ENCODE measurements around the gene LPAR6.

Gene LPAR6

DNA sequence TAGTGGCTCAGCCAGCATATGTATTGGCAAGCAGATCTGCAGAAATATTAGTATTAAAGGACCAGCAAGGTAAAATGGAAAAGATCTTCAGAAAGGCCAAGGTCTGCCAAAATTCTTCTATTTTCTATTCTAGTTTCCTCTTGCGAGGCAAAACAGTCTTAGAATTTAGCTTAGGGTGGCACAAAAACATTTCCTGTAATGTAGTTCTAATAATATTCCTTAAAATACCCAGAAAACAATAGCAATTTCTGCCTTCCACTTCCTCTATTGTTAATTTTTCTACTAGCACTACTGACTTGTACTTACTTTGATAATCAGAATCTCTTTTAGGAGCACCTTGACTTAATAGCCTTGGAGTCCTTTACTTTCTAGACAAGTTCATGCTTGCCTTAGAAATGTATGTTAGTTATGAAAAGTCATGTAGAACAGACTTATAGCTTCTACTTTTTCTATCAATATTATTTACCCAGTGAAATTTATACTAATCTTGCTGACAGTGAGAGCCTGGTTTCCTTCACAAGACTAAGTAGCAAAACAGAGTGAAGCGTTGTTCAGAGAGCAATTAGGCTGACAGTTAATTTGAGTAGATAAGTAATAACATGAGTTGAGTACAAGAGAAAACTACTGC is 23.9 kb upstream of the LPAR6 start:
- no peak overlapping the region for H3K4me3 ChIP-seq (ENCODE audit: low read depth in 1 of 2, low read length in 2 of 2)
- DNase-seq: no peak
- no peaks in the 10 kb centered on the region for H3K27me3 ChIP-seq (ENCODE audit: insufficient read depth, low read length, poor library complexity)
- no peak overlapping the region for H3K9ac ChIP-seq (ENCODE audit: low read depth, low read length)
- H2AFZ ChIP-seq (ENCODE audit: low read depth, low read length): no peak overlapping the region
- H3K36me3 ChIP-seq (ENCODE audit: insufficient read depth, low read length): peaks cover 3% of the 10 kb centered on the region; the same call in 1 of the 2 replicates
- peaks cover 18% of the 10 kb centered on the region for H3K79me2 ChIP-seq (ENCODE audit: insufficient read depth, low read length)
- H4K20me1 ChIP-seq (ENCODE audit: insufficient read depth, low read length): no peaks in the 10 kb centered on the region
- no peak for TF ChIP-seq CTCF (IDR thresholded peaks at IDR 0.05; ENCODE audit: borderline replicate concordance, extremely low read depth, low read length, poor library complexity, severe bottlenecking)
- no peak for TF ChIP-seq EZH2 (IDR thresholded peaks at IDR 0.05; ENCODE audit: borderline replicate concordance, low read depth, low read length, severe bottlenecking)
- H3K4me1 ChIP-seq (ENCODE audit: insufficient read depth, low read length): 0 out of 2 replicates have a peak, but pooled peaks cover under 1% of the 10 kb centered on the region
- H3K9me3 ChIP-seq (ENCODE audit: insufficient read depth, low read length, severe bottlenecking): no peaks in the 10 kb centered on the region
- no peak overlapping the region for H3K4me2 ChIP-seq (ENCODE audit: insufficient read depth, low read length)
- no peak overlapping the region for H3K27ac ChIP-seq (ENCODE audit: low read length)
- no peak for ATAC-seq (ENCODE audit: insufficient read depth, low read depth)

GRCh38 chr13:48434200-48434599 is 21.3 kb upstream of the LPAR6 start:
- ATAC-seq (ENCODE audit: insufficient read depth, low read depth): no peak
- Histone ChIP-seq H2AFZ (ENCODE audit: low read depth, low read length) (no peak overlapping the region), H3K27ac (ENCODE audit: low read length) (no peak overlapping the region), H3K9me3 (ENCODE audit: insufficient read depth, low read length, severe bottlenecking) (no peaks in the 10 kb centered on the region), H4K20me1 (ENCODE audit: insufficient read depth, low read length) (no peaks in the 10 kb centered on the region), H3K4me2 (ENCODE audit: insufficient read depth, low read length) (no peak overlapping the region), H3K27me3 (ENCODE audit: insufficient read depth, low read length, poor library complexity) (no peaks in the 10 kb centered on the region), H3K36me3 (ENCODE audit: insufficient read depth, low read length) (peaks cover 3% of the 10 kb centered on the region; the same call in 1 of the 2 replicates), H3K9ac (ENCODE audit: low read depth, low read length) (no peak overlapping the region), H3K4me1 (ENCODE audit: insufficient read depth, low read length) (peaks cover 7% of the 10 kb centered on the region), H3K79me2 (ENCODE audit: insufficient read depth, low read length) (peaks cover 18% of the 10 kb centered on the region), H3K4me3 (ENCODE audit: low read depth in 1 of 2, low read length in 2 of 2) (no peak overlapping the region)
- DNase-seq: no peak
- TF ChIP-seq EZH2 (IDR thresholded peaks at IDR 0.05; ENCODE audit: borderline replicate concordance, low read depth, low read length, severe bottlenecking): no peak
- no peak for TF ChIP-seq CTCF (IDR thresholded peaks at IDR 0.05; ENCODE audit: borderline replicate concordance, extremely low read depth, low read length, poor library complexity, severe bottlenecking)

GRCh38 chr13:48431987-48432615 is 19.2 kb upstream of the LPAR6 start:
- Histone ChIP-seq H3K9ac (ENCODE audit: low read depth, low read length) (no peak overlapping the region), H3K27me3 (ENCODE audit: insufficient read depth, low read length, poor library complexity) (no peaks in the 10 kb centered on the region), H3K36me3 (ENCODE audit: insufficient read depth, low read length) (peaks cover 3% of the 10 kb centered on the region; the same call in 1 of the 2 replicates), H3K27ac (ENCODE audit: low read length) (no peak overlapping the region), H4K20me1 (ENCODE audit: insufficient read depth, low read length) (no peaks in the 10 kb centered on the region), H3K79me2 (ENCODE audit: insufficient read depth, low read length) (peaks cover 12% of the 10 kb centered on the region), H3K4me2 (ENCODE audit: insufficient read depth, low read length) (no peak overlapping the region), H3K4me3 (ENCODE audit: low read depth in 1 of 2, low read length in 2 of 2) (no peak overlapping the region), H3K4me1 (ENCODE audit: insufficient read depth, low read length) (peaks cover 7% of the 10 kb centered on the region), H3K9me3 (ENCODE audit: insufficient read depth, low read length, severe bottlenecking) (no peaks in the 10 kb centered on the region), H2AFZ (ENCODE audit: low read depth, low read length) (no peak overlapping the region)
- DNase-seq: no peak
- ATAC-seq (ENCODE audit: insufficient read depth, low read depth): 0 out of 3 replicates have a peak, but pooled peaks have one; percentile 18
- TF ChIP-seq EZH2 (IDR thresholded peaks at IDR 0.05; ENCODE audit: borderline replicate concordance, low read depth, low read length, severe bottlenecking) (no peak), CTCF (IDR thresholded peaks at IDR 0.05; ENCODE audit: borderline replicate concordance, extremely low read depth, low read length, poor library complexity, severe bottlenecking) (no peak)
